Measurements from ENCODE around the gene C19orf33.

- TF ChIP-seq, protein P1, sequence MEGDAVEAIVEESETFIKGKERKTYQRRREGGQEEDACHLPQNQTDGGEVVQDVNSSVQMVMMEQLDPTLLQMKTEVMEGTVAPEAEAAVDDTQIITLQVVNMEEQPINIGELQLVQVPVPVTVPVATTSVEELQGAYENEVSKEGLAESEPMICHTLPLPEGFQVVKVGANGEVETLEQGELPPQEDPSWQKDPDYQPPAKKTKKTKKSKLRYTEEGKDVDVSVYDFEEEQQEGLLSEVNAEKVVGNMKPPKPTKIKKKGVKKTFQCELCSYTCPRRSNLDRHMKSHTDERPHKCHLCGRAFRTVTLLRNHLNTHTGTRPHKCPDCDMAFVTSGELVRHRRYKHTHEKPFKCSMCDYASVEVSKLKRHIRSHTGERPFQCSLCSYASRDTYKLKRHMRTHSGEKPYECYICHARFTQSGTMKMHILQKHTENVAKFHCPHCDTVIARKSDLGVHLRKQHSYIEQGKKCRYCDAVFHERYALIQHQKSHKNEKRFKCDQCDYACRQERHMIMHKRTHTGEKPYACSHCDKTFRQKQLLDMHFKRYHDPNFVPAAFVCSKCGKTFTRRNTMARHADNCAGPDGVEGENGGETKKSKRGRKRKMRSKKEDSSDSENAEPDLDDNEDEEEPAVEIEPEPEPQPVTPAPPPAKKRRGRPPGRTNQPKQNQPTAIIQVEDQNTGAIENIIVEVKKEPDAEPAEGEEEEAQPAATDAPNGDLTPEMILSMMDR (IDR thresholded peaks at IDR 0.05) = no peak
- TF ChIP-seq POLR2A (IDR thresholded peaks at IDR 0.05) = no peak
These were observed 38.7 kb upstream of the C19orf33 start for GRCh38 chr19:38265213-38265861.

Data from heart left ventricle (tissue), 13 donors.